T-helper 2 cell treated with Interferon-gamma antibody and Interleukin-4, amounts not matched to agents 5 μg/mL and 100 μg/mL, for 36 hours (primary cell): ENCODE measurements around the gene PSME1.

Source experiments
- DNase-seq: peaks from one replicate; pipeline ENCODE4 v3.0.0; 2021; ENCODE audit warnings: low spot score
- H3K27ac Mint-ChIP-seq: one replicate; pipeline ENCODE4 v1.8.0; 2021; ENCODE audit warnings: mild to moderate bottlenecking, mixed read lengths
- H3K27me3 Mint-ChIP-seq: one replicate; pipeline ENCODE4 v1.8.0; 2021; ENCODE audit warnings: low read depth, mixed read lengths
- H3K36me3 Mint-ChIP-seq: one replicate; pipeline ENCODE4 v1.8.0; 2021; ENCODE audit warnings: low read depth, mixed read lengths
- H3K4me1 Mint-ChIP-seq: one replicate; pipeline ENCODE4 v1.8.0; 2021; ENCODE audit warnings: low read depth, mixed read lengths
- H3K4me3 Mint-ChIP-seq: one replicate; pipeline ENCODE4 v1.8.0; 2022; ENCODE audit warnings: mild to moderate bottlenecking, moderate library complexity, mixed read lengths
- H3K9me3 Mint-ChIP-seq: one replicate; pipeline ENCODE4 v1.8.0; 2021; ENCODE audit warnings: mixed read lengths

PSME1 gene

DNA sequence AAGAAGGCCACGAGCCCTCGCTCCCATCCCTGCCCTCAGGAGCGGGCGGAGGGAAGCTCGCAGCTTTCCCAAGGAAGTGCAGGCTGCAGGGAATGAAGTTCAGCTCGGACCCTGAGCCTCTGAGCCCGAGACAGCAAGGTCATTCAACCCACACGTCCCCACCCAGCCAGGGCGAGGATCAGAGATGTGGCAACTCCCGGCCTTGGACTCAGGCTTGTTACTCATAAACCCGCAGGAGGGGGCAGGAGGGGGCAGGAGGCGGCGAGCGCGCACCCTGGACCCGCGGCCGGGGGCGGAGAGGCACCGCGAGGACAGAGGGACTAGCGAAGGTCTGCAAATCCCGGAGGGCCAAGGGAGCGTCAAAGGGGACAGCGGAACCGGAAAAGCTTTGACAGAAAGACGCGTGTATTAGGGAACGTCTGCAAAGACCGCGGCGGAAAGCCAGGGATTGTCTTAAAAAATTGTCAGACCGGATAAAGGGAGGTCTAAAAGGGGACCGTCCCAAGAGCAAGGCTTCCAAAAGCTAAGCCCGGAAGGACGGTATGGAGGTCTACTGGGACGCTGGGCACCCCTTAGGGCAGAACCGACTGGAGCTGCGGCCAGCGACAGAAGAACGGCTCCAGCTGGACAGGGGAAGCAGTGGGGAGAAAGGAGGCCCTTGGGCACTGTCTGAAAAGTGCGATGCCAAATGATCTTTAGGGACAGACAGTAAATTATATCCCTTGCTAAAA lies 22.0 kb upstream of the PSME1 start:
- H3K27ac Mint-ChIP-seq: peak overlapping the region; percentile 97

DNA sequence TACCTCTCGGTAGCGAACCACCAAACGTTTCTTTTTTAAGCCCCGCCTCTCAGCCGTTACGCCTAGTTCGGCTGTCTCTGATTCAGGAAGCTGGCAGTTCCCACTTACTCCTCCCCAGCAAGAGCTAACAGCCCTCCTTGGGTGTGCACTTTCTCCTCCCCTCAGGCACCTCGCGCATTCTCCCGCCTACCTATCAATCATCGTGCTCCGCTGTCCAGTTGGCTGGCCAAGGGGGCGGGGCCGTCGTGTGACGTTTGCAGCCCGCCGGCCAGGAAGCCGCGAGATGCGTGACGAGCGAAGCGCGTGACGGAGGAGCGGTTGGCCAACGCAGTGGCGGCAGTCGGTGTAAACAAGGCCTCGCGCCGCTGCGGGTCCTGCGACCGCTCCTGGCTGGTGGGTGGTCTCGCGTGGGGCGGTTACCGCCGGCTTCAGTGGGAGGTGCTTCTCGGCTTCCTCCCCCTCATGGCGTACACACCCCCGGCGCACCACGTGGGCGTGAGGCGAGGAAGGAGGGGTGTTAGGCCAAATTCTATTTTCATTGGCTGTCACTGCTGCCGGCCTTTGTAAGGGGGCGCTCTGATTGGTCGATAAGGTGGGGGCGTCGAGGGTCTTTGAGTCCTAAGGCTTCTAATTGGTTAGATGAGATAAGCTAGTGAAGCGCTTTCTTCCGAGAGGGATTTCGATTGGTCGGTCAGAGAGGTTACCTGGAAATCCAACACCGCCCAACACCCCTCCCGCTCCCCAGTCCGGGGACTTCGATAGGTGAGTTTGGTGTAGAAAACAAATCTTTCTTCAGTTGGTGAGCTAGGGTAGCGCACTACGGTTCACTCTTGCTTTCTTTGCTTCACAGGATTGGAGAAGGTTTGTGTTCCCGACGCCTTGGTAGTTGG lies 21.2 kb upstream of the PSME1 start, which contains the start of the genes DCAF11 and NRL:
Gene DCAF11, plus strand, starts transcription at position 246 of the 890 bp plus-strand sequence. CDS start 818 bp downstream, outside the sequence.
Gene NRL, minus strand, starts transcription at position 418 of the 890 bp plus-strand sequence. CDS start 32,101 bp downstream, outside the sequence.
- peak; percentile 99 for DNase-seq
- Mint-ChIP-seq H3K36me3 (peaks cover 40% of the 10 kb centered on the region), H3K4me3 (peak within 1 kb of the TSS; percentile 92), H3K4me1 (peaks cover 27% of the 10 kb centered on the region), H3K27ac (peak within 1 kb of the TSS; percentile 97), H3K27me3 (no peaks in the 10 kb centered on the region), H3K9me3 (no peaks in the 10 kb centered on the region)

More for the DNA sequence above, 22.0 kb upstream of the PSME1 start:
- Mint-ChIP-seq H3K4me1 (peaks cover 29% of the 10 kb centered on the region), H3K4me3 (peak overlapping the region; percentile 92), H3K27me3 (no peaks in the 10 kb centered on the region), H3K9me3 (no peaks in the 10 kb centered on the region), H3K36me3 (peaks cover 32% of the 10 kb centered on the region)
- DNase-seq: peak; percentile 88

- Mint-ChIP-seq H3K9me3 (no peaks in the 10 kb centered on the region), H3K4me1 (peaks cover 26% of the 10 kb centered on the region), H3K27me3 (no peaks in the 10 kb centered on the region), H3K36me3 (peaks cover 43% of the 10 kb centered on the region), H3K4me3 (peak overlapping the region; percentile 92), H3K27ac (peak overlapping the region; percentile 97)
- no peak for DNase-seq
Observed at GRCh38 chr14:24115422-24116127, 20.4 kb upstream of the PSME1 start.

GRCh38 chr14:24116128-24116814 lies 19.7 kb upstream of the PSME1 start:
- Mint-ChIP-seq H3K9me3 (no peaks in the 10 kb centered on the region), H3K27ac (peak overlapping the region; percentile 97), H3K27me3 (no peaks in the 10 kb centered on the region), H3K4me3 (peak overlapping the region; percentile 92), H3K4me1 (peaks cover 25% of the 10 kb centered on the region), H3K36me3 (peaks cover 48% of the 10 kb centered on the region)
- no peak for DNase-seq

DNA sequence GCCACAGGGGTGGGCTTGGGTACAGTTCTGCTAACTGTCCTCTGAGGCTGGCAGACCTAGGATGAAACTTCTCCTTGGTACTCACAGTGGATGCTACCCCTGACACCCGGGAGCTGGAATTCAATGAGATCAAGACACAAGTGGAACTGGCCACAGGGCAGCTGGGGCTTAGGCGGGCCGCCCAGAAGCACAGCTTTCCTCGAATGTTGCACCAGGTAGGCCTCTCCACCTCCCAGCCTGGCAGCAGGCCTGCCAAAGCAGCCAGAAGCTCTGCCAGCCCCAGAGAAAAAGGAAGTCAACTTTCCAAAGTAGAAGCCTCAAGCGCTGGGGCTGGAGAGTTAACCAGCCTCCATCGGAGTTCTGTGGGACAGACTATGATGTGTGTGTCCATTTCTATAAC lies 18.8 kb upstream of the PSME1 start:
- Mint-ChIP-seq H3K36me3 (peaks cover 53% of the 10 kb centered on the region), H3K27me3 (no peaks in the 10 kb centered on the region), H3K4me1 (peaks cover 25% of the 10 kb centered on the region), H3K9me3 (no peaks in the 10 kb centered on the region), H3K4me3 (no peak overlapping the region), H3K27ac (no peak overlapping the region)
- DNase-seq: no peak

DNA sequence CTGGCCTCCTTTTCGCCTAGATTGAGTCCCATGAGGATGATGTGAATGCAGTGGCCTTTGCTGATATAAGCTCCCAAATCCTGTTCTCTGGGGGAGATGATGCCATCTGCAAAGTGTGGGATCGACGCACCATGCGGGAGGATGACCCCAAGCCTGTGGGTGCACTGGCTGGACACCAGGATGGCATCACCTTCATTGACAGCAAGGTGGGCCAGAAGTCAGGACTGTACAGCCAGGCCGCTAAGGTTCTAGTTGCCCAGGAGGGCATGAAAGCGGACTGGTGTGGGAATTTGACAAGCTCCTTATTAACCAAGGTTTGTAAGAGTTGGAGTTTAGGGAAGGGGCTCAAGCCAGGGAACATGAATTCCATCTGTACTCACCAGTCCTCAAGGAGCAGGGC lies 16.3 kb upstream of the PSME1 start:
- H3K27me3 Mint-ChIP-seq: no peaks in the 10 kb centered on the region
- DNase-seq: no peak
- H3K4me3 Mint-ChIP-seq: no peak overlapping the region
- peaks cover 25% of the 10 kb centered on the region for H3K4me1 Mint-ChIP-seq
- H3K9me3 Mint-ChIP-seq: no peaks in the 10 kb centered on the region
- no peak overlapping the region for H3K27ac Mint-ChIP-seq
- peaks cover 68% of the 10 kb centered on the region for H3K36me3 Mint-ChIP-seq

DNA sequence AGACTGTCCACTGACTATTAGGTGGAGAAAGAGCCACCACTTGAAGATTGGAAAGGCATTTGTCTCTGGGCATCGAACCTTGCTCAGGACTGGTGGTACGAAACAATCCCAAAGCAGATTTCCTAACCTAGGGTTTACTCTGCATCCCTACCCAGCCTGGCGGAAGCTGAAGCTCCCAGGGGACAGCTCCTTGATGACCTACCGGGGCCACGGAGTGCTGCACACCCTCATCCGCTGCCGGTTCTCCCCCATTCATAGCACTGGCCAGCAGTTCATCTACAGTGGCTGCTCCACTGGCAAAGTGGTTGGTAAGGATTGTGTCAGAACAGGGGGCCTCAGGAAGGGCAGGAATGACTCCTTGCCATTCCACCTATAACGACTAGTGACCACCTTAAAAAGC lies 14.8 kb upstream of the PSME1 start:
- peaks cover 60% of the 10 kb centered on the region for H3K36me3 Mint-ChIP-seq
- no peak overlapping the region for H3K4me3 Mint-ChIP-seq
- H3K4me1 Mint-ChIP-seq: peaks cover 14% of the 10 kb centered on the region
- no peak for DNase-seq
- no peaks in the 10 kb centered on the region for H3K9me3 Mint-ChIP-seq
- no peaks in the 10 kb centered on the region for H3K27me3 Mint-ChIP-seq
- no peak overlapping the region for H3K27ac Mint-ChIP-seq

GRCh38 chr14:24122416-24122815 lies 13.6 kb upstream of the PSME1 start:
- Mint-ChIP-seq H3K27me3 (no peaks in the 10 kb centered on the region), H3K9me3 (no peaks in the 10 kb centered on the region), H3K27ac (no peak overlapping the region), H3K4me3 (no peak overlapping the region), H3K36me3 (peaks cover 53% of the 10 kb centered on the region), H3K4me1 (peaks cover 8% of the 10 kb centered on the region)
- DNase-seq: no peak

GRCh38 chr14:24122898-24123297 lies 13.1 kb upstream of the PSME1 start:
- Mint-ChIP-seq H3K9me3 (no peaks in the 10 kb centered on the region), H3K4me3 (no peak overlapping the region), H3K36me3 (peaks cover 48% of the 10 kb centered on the region), H3K27ac (no peak overlapping the region), H3K4me1 (peaks cover 5% of the 10 kb centered on the region), H3K27me3 (no peaks in the 10 kb centered on the region)
- DNase-seq: no peak

GRCh38 chr14:24123424-24124417 lies 12.3 kb upstream of the PSME1 start:
- Mint-ChIP-seq H3K36me3 (peaks cover 41% of the 10 kb centered on the region), H3K4me1 (peaks cover 2% of the 10 kb centered on the region), H3K4me3 (no peak overlapping the region), H3K9me3 (no peaks in the 10 kb centered on the region), H3K27me3 (no peaks in the 10 kb centered on the region), H3K27ac (no peak overlapping the region)
- no peak for DNase-seq

GRCh38 chr14:24126939-24127338 lies 9.1 kb upstream of the PSME1 start:
- no peak overlapping the region for H3K4me3 Mint-ChIP-seq

GRCh38 chr14:24127673-24128072 lies 8.3 kb upstream of the PSME1 start:
- H3K4me3 Mint-ChIP-seq: no peak overlapping the region
- peaks cover 11% of the 10 kb centered on the region for H3K4me1 Mint-ChIP-seq
- no peak overlapping the region for H3K27ac Mint-ChIP-seq
- no peaks in the 10 kb centered on the region for H3K9me3 Mint-ChIP-seq
- no peak for DNase-seq
- H3K36me3 Mint-ChIP-seq: peaks cover 19% of the 10 kb centered on the region
- H3K27me3 Mint-ChIP-seq: no peaks in the 10 kb centered on the region

More at GRCh38 chr14:24126939-24127338, 9.1 kb upstream of the PSME1 start:
- Mint-ChIP-seq H3K36me3 (peaks cover 18% of the 10 kb centered on the region), H3K27me3 (no peaks in the 10 kb centered on the region), H3K27ac (no peak overlapping the region), H3K4me1 (peaks cover 5% of the 10 kb centered on the region), H3K9me3 (no peaks in the 10 kb centered on the region)
- no peak for DNase-seq
